Mammary epithelial cell (primary cell): ENCODE results near the gene KLKB1.

Source experiments
- CTCF ChIP-seq, 2 donors: IDR thresholded peaks in 1 of 2; conservative IDR thresholded peaks in 1 of 2; 2 replicates each; pipeline ENCODE4 v1.5.1; 2011 to 2012; ENCODE audit warnings: inconsistent platforms in 2 of 2, low read length in 2 of 2, mild to moderate bottlenecking in 2 of 2, control low read depth in 1 of 2, low read depth in 1 of 2; ENCODE audit not compliant: insufficient read depth in 1 of 2; ENCODE audit errors: extremely low read depth in 1 of 2
- EZH2 ChIP-seq: IDR thresholded peaks from 2 replicates; pipeline ENCODE4 v1.6.1; 2012; ENCODE audit warnings: low read length, inconsistent platforms, borderline replicate concordance

GRCh38 chr4:186190581-186191199, 36.6 kb upstream of the KLKB1 start:
- no peak for TF ChIP-seq CTCF (conservative IDR thresholded peaks at IDR 0.05 in 1 of 2, IDR thresholded peaks at IDR 0.05 in 1 of 2; ENCODE audit: extremely low read depth in 1 of 2, insufficient read depth in 1 of 2, low read depth in 1 of 2, low read length in 2 of 2)
- TF ChIP-seq EZH2: no peak
